ENCODE results near the gene KIF3B. TPM values are rescaled to one million over a fixed set of nuclear protein-coding genes. Genes with fewer than 3 reads are reported as not detected.
A peak's percentile ranks its signal among the peaks of the same experiment; 100 is the strongest.

KIF3B gene
- total and polyA plus RNA-seq, 2 of the 13 experiments (the other 11 are each of a cell fraction or from before 2014, with no cell fraction given), result 23.6 to 28.8 TPM

- peak; percentile 53; the same call in 1 of the 2 replicates for TF ChIP-seq TAF1 (CRISPR knock-in tag; IDR thresholded peaks at IDR 0.05)
- TF ChIP-seq TRIM24 (CRISPR knock-in tag; IDR thresholded peaks at IDR 0.05), result no peak
- no peak for TF ChIP-seq SNRNP70 (IDR thresholded peaks at IDR 0.05; ENCODE audit: low read depth, low read length)
- TF ChIP-seq PAX8 (CRISPR knock-in tag; IDR thresholded peaks at IDR 0.05; ENCODE audit: borderline replicate concordance), result no peak
- no peak for TF ChIP-seq MIXL1 (CRISPR knock-in tag; IDR thresholded peaks at IDR 0.05)
- no peak; the same call in 1 of the 2 replicates for TF ChIP-seq ZNF790 (CRISPR knock-in tag; IDR thresholded peaks at IDR 0.05; ENCODE audit: borderline replicate concordance)
- TF ChIP-seq ZNF292 (CRISPR knock-in tag; IDR thresholded peaks at IDR 0.05; ENCODE audit: borderline replicate concordance, low read depth), result no peak; the same call in 1 of the 2 replicates
- no peak for TF ChIP-seq ZSCAN9 (CRISPR knock-in tag; IDR thresholded peaks at IDR 0.05; ENCODE audit: borderline replicate concordance)
- TF ChIP-seq ZNF234 (CRISPR knock-in tag; conservative IDR thresholded peaks at IDR 0.05), result 0 out of 2 replicates have a peak, but pooled peaks have one; percentile 62
- no peak for TF ChIP-seq HDAC6 (IDR thresholded peaks at IDR 0.05; ENCODE audit: low read depth, low read length)
- no peak for TF ChIP-seq RCOR2 (CRISPR knock-in tag; IDR thresholded peaks at IDR 0.05)
- peak; percentile 82 for TF ChIP-seq ZNF205 (CRISPR knock-in tag; IDR thresholded peaks at IDR 0.05)
- TF ChIP-seq ZNF563 (CRISPR knock-in tag; IDR thresholded peaks at IDR 0.05), result peak; percentile 23; the same call in 1 of the 2 replicates
- TF ChIP-seq PRPF4 (IDR thresholded peaks at IDR 0.05; ENCODE audit: low read depth, low read length, poor library complexity, severe bottlenecking), result no peak
- TF ChIP-seq RXRA (CRISPR knock-in tag; IDR thresholded peaks at IDR 0.05), result peak; percentile 91
- TF ChIP-seq ZBTB25 (CRISPR knock-in tag; IDR thresholded peaks at IDR 0.05), result no peak
- peak; percentile 75; the same call in 1 of the 2 replicates for TF ChIP-seq MAF1 (CRISPR knock-in tag; IDR thresholded peaks at IDR 0.05; ENCODE audit: borderline replicate concordance)
- TF ChIP-seq ZUFSP (CRISPR knock-in tag; IDR thresholded peaks at IDR 0.05; ENCODE audit: borderline replicate concordance), result no peak
- TF ChIP-seq ZFP41 (CRISPR knock-in tag; IDR thresholded peaks at IDR 0.05; ENCODE audit: borderline replicate concordance), result 0 out of 2 replicates have a peak, but pooled peaks have one; percentile 52
- TF ChIP-seq JUND (CRISPR knock-in tag; IDR thresholded peaks at IDR 0.05), result 0 out of 2 replicates have a peak, but pooled peaks have one; percentile 16
- peak; percentile 46 for TF ChIP-seq ZNF12 (CRISPR knock-in tag; IDR thresholded peaks at IDR 0.05)
- TF ChIP-seq ZNF740 (CRISPR knock-in tag; IDR thresholded peaks at IDR 0.05), result peak; percentile 98
- TF ChIP-seq MTF2 (CRISPR knock-in tag; IDR thresholded peaks at IDR 0.05; ENCODE audit: borderline replicate concordance), result peak; percentile 94; the same call in 1 of the 2 replicates
- TF ChIP-seq KMT2A (CRISPR knock-in tag; IDR thresholded peaks at IDR 0.05), result peak; percentile 89
- TF ChIP-seq ZNF264 (CRISPR knock-in tag; IDR thresholded peaks at IDR 0.05), result 0 out of 2 replicates have a peak, but pooled peaks have one; percentile 15
- TF ChIP-seq ZNF543 (CRISPR knock-in tag; IDR thresholded peaks at IDR 0.05), result no peak
- TF ChIP-seq ELK4 (CRISPR knock-in tag; IDR thresholded peaks at IDR 0.05; ENCODE audit: borderline replicate concordance), result no peak
- no peak; the same call in 1 of the 2 replicates for TF ChIP-seq BORCS8-MEF2B (CRISPR knock-in tag; IDR thresholded peaks at IDR 0.05)
Observed at GRCh38 chr20:32358883-32359632, 81.6 kb downstream of the KIF3B start (continued).
